OCI-LY1 (cell line): Measurements from ENCODE around the gene SERTAD3.

Experiments
- EZH2 ChIP-seq: fragments of 200-600 bp; sonication (generic), shearing (Covaris generic); IDR thresholded peaks from 2 replicates; pipeline ENCODE4 v1.8.0; 2017; ENCODE audit warnings: borderline replicate concordance, mixed run types, mild to moderate bottlenecking, antibody characterized with exemption, low read length, moderate library complexity, mixed read lengths
- TF ChIP-seq, protein P1 (sequence below): fragments of 200-600 bp; sonication (generic), shearing (Covaris generic); IDR thresholded peaks from 2 replicates; pipeline ENCODE4 v1.5.1; 2017; ENCODE audit warnings: mild to moderate bottlenecking, antibody characterized with exemption, low read length, moderate library complexity, mixed read lengths

DNA sequence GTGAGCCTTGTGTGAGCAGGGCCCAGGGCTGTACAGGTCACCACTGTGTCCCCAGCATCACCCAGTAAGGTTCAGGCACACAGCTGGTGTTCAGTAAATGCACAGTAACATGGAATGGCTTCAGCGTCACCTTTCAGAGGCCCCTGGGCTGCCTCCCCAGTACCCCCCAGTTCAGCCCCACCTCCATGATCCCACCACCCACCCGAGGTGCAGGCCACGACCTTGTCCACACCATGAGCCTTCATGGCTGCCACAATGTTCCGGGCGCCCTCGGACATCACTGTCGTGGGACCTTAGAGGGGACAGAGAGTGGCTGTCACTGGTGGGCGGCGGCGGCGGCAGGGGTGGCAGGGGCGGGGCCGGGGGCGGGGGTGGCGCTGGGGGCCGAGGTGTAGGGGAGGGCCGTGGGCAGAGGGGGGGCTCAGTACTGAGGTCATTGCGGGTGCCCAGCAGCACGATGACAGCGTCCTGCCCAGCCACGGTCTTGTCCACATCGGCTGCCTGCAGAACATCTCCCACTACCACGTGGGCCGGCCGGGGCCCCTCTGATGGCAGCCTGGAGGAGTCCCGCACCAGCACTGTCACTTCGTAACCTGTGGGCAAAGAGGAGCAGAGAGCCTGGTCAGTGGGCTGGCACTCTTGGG, 13.9 kb upstream of the SERTAD3 start:
- TF ChIP-seq EZH2 = no peak
- TF ChIP-seq, protein P1, sequence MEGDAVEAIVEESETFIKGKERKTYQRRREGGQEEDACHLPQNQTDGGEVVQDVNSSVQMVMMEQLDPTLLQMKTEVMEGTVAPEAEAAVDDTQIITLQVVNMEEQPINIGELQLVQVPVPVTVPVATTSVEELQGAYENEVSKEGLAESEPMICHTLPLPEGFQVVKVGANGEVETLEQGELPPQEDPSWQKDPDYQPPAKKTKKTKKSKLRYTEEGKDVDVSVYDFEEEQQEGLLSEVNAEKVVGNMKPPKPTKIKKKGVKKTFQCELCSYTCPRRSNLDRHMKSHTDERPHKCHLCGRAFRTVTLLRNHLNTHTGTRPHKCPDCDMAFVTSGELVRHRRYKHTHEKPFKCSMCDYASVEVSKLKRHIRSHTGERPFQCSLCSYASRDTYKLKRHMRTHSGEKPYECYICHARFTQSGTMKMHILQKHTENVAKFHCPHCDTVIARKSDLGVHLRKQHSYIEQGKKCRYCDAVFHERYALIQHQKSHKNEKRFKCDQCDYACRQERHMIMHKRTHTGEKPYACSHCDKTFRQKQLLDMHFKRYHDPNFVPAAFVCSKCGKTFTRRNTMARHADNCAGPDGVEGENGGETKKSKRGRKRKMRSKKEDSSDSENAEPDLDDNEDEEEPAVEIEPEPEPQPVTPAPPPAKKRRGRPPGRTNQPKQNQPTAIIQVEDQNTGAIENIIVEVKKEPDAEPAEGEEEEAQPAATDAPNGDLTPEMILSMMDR = no peak
